GM21447 (cell line): ENCODE results near the gene LYVE1.
"Not testable (repeated sequence)": the region's sequence is repeated elsewhere in the genome, so short reads cannot be mapped to it uniquely, and the experiment has no call there.

ENCODE experiments used
- ATAC-seq: cut with Tn5 transposase; IDR thresholded peaks from one replicate; pipeline ENCODE4 v1.9.1; 2021; ENCODE audit not compliant: unreplicated experiment

LYVE1 gene

GRCh38 chr11:10568486-10568941 is at the start of gene LYVE1:
Gene LYVE1, minus strand, starts transcription at chr11:10568665. Its CDS starts 133 bp downstream, at chr11:10568532.
- ATAC-seq = no peak

- ATAC-seq = no peak
These were observed 49.1 kb upstream of the LYVE1 start for GRCh38 chr11:10617551-10617950.

- ATAC-seq = no peak
These were observed 43.8 kb upstream of the LYVE1 start for GRCh38 chr11:10611979-10612862.

- ATAC-seq = no peak
These were observed 41.2 kb upstream of the LYVE1 start for GRCh38 chr11:10609636-10610035.

- ATAC-seq = no peak
These were observed 40.1 kb upstream of the LYVE1 start for GRCh38 chr11:10608584-10608983.

- no peak for ATAC-seq
These were observed 39.1 kb upstream of the LYVE1 start for GRCh38 chr11:10607462-10608132.

- peak; percentile 76 for ATAC-seq
These were observed 38.2 kb upstream of the LYVE1 start for GRCh38 chr11:10606536-10607208.

- no peak for ATAC-seq
These were observed 37.5 kb upstream of the LYVE1 start for GRCh38 chr11:10605941-10606381.

- ATAC-seq = no peak
These were observed 36.3 kb upstream of the LYVE1 start for GRCh38 chr11:10604798-10605197.

- no peak for ATAC-seq
These were observed 35.9 kb upstream of the LYVE1 start for GRCh38 chr11:10604340-10604748.

GRCh38 chr11:10603721-10604297 is 35.3 kb upstream of the LYVE1 start:
- ATAC-seq = no peak

- ATAC-seq = no peak
These were observed 34.5 kb upstream of the LYVE1 start for GRCh38 chr11:10602945-10603344.

- ATAC-seq = no peak
These were observed 33.9 kb upstream of the LYVE1 start for GRCh38 chr11:10602366-10602765.

- ATAC-seq = no peak
These were observed 33.4 kb upstream of the LYVE1 start for GRCh38 chr11:10601837-10602236.

GRCh38 chr11:10600570-10601248 is 32.2 kb upstream of the LYVE1 start:
- no peak for ATAC-seq

- no peak for ATAC-seq
These were observed 31.1 kb upstream of the LYVE1 start for GRCh38 chr11:10599388-10600175.

GRCh38 chr11:10598816-10599215 is 30.4 kb upstream of the LYVE1 start:
- no peak for ATAC-seq

- no peak for ATAC-seq
These were observed 29.4 kb upstream of the LYVE1 start for GRCh38 chr11:10597877-10598351.

- ATAC-seq = not testable (repeated sequence)
These were observed 27.4 kb upstream of the LYVE1 start for GRCh38 chr11:10595840-10596239.

- no peak for ATAC-seq
These were observed 25.9 kb upstream of the LYVE1 start for GRCh38 chr11:10594407-10594806.
